ENCODE measurements around the gene RPS6KA6. TPM values are rescaled to one million over a fixed set of nuclear protein-coding genes. Genes with fewer than 3 reads are reported as not detected.

The RPS6KA6 gene
- polyA plus RNA-seq, 1 donor (not counting 4 experiments of a cell fraction or from before 2014, with no cell fraction given) = 2.7 TPM

DNA sequence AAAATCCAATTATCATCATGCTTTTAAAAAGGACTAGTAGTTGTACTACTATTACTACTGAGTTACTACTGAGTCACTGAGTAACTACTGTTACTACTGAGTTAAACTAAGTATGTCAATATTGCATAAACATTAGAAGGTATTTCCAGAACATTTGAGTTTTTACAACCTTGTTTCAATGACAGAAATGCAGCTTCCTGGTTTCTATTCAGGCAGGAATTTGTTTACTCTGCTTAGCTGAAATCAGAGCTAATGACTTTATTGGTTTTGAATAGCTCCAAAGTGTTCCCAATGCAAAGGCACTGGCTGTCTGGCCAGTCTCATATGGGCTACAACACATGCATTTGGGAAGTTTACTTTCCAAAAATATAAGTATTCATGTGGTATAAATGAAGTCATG, 12.0 kb downstream of the RPS6KA6 start:
- Histone ChIP-seq H2AFZ (ENCODE audit: control insufficient read depth, low read length) (no peak overlapping the region), H3K27me3 (ENCODE audit: control insufficient read depth, extremely low read depth, insufficient read depth, low read length) (no peaks in the 10 kb centered on the region), H3K9me3 (ENCODE audit: control insufficient read depth, low read depth, low read length) (no peaks in the 10 kb centered on the region), H3K36me3 (ENCODE audit: control insufficient read depth in 2 of 2, extremely low read depth in 1 of 2, insufficient read depth in 2 of 2, low read length in 2 of 2) (no peaks in the 10 kb centered on the region), H3K9me1 (ENCODE audit: control insufficient read depth, extremely low read depth, insufficient read depth, low read length) (no peaks in the 10 kb centered on the region), H3K4me3 (ENCODE audit: control insufficient read depth in 2 of 3, extremely low read depth in 1 of 3, insufficient read depth in 2 of 3, low read depth in 1 of 3, low read length in 3 of 3) (no peak overlapping the region), H4K20me1 (ENCODE audit: control insufficient read depth, extremely low read depth, insufficient read depth, low read length) (no peaks in the 10 kb centered on the region), H3K9ac (ENCODE audit: control insufficient read depth, extremely low read depth, insufficient read depth, low read length) (no peak overlapping the region), H3K27ac (ENCODE audit: control insufficient read depth, insufficient read depth, low read length) (no peak overlapping the region), H3K4me1 (ENCODE audit: control insufficient read depth, extremely low read depth, insufficient read depth, low read length) (no peaks in the 10 kb centered on the region), H3K4me2 (ENCODE audit: control insufficient read depth, extremely low read depth, insufficient read depth, low read depth, low read length) (no peak overlapping the region), H3K79me2 (ENCODE audit: control insufficient read depth, insufficient read depth, low read length) (no peaks in the 10 kb centered on the region)
- TF ChIP-seq, protein P1, sequence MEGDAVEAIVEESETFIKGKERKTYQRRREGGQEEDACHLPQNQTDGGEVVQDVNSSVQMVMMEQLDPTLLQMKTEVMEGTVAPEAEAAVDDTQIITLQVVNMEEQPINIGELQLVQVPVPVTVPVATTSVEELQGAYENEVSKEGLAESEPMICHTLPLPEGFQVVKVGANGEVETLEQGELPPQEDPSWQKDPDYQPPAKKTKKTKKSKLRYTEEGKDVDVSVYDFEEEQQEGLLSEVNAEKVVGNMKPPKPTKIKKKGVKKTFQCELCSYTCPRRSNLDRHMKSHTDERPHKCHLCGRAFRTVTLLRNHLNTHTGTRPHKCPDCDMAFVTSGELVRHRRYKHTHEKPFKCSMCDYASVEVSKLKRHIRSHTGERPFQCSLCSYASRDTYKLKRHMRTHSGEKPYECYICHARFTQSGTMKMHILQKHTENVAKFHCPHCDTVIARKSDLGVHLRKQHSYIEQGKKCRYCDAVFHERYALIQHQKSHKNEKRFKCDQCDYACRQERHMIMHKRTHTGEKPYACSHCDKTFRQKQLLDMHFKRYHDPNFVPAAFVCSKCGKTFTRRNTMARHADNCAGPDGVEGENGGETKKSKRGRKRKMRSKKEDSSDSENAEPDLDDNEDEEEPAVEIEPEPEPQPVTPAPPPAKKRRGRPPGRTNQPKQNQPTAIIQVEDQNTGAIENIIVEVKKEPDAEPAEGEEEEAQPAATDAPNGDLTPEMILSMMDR (optimal IDR thresholded peaks at IDR 0.05 in 1 of 3, IDR thresholded peaks at IDR 0.05 in 1 of 3, conservative IDR thresholded peaks at IDR 0.05 in 1 of 3; ENCODE audit: extremely low read depth in 1 of 3, insufficient read depth in 2 of 3, low read length in 3 of 3) = no peak
- TF ChIP-seq EZH2 (IDR thresholded peaks at IDR 0.05; ENCODE audit: low read length) = no peak
- DNase-seq (ENCODE audit: low read depth, low spot score) (no peak), FAIRE-seq (no peak)
- dilution Hi-C loops (cut with MboI; ENCODE audit: extremely low pct_ligation_motif_present, low sequenced_read_pairs) = no loop called here

GRCh38 chrX:84175274-84175673, 12.7 kb downstream of the RPS6KA6 start:
- H3K9me3 ChIP-seq (ENCODE audit: control insufficient read depth, low read depth, low read length) = no peaks in the 10 kb centered on the region
- DNase-seq (ENCODE audit: low read depth, low spot score) (no peak), FAIRE-seq (no peak)
- no peak overlapping the region for H2AFZ ChIP-seq (ENCODE audit: control insufficient read depth, low read length)
- no peaks in the 10 kb centered on the region for H3K27me3 ChIP-seq (ENCODE audit: control insufficient read depth, extremely low read depth, insufficient read depth, low read length)
- no peak overlapping the region for H3K27ac ChIP-seq (ENCODE audit: control insufficient read depth, insufficient read depth, low read length)
- TF ChIP-seq, protein P1 (optimal IDR thresholded peaks at IDR 0.05 in 1 of 3, IDR thresholded peaks at IDR 0.05 in 1 of 3, conservative IDR thresholded peaks at IDR 0.05 in 1 of 3; ENCODE audit: extremely low read depth in 1 of 3, insufficient read depth in 2 of 3, low read length in 3 of 3) = no peak
- TF ChIP-seq EZH2 (IDR thresholded peaks at IDR 0.05; ENCODE audit: low read length) = no peak
- no peak overlapping the region for H3K9ac ChIP-seq (ENCODE audit: control insufficient read depth, extremely low read depth, insufficient read depth, low read length)
- no peaks in the 10 kb centered on the region for H3K36me3 ChIP-seq (ENCODE audit: control insufficient read depth in 2 of 2, extremely low read depth in 1 of 2, insufficient read depth in 2 of 2, low read length in 2 of 2)
- H3K4me2 ChIP-seq (ENCODE audit: control insufficient read depth, extremely low read depth, insufficient read depth, low read depth, low read length) = no peak overlapping the region
- no peaks in the 10 kb centered on the region for H3K4me1 ChIP-seq (ENCODE audit: control insufficient read depth, extremely low read depth, insufficient read depth, low read length)
- no peaks in the 10 kb centered on the region for H3K79me2 ChIP-seq (ENCODE audit: control insufficient read depth, insufficient read depth, low read length)
- H3K9me1 ChIP-seq (ENCODE audit: control insufficient read depth, extremely low read depth, insufficient read depth, low read length) = no peaks in the 10 kb centered on the region
- H3K4me3 ChIP-seq (ENCODE audit: control insufficient read depth in 2 of 3, extremely low read depth in 1 of 3, insufficient read depth in 2 of 3, low read depth in 1 of 3, low read length in 3 of 3) = no peak overlapping the region
- no peaks in the 10 kb centered on the region for H4K20me1 ChIP-seq (ENCODE audit: control insufficient read depth, extremely low read depth, insufficient read depth, low read length)
- dilution Hi-C loops (cut with MboI; ENCODE audit: extremely low pct_ligation_motif_present, low sequenced_read_pairs) = no loop called here

Measured in keratinocyte (primary cell).